Measurements from ENCODE around the gene ARRDC2.
"Not testable (repeated sequence)": the region's sequence is repeated elsewhere in the genome, so short reads cannot be mapped to it uniquely, and the experiment has no call there.

ARRDC2 gene

DNA sequence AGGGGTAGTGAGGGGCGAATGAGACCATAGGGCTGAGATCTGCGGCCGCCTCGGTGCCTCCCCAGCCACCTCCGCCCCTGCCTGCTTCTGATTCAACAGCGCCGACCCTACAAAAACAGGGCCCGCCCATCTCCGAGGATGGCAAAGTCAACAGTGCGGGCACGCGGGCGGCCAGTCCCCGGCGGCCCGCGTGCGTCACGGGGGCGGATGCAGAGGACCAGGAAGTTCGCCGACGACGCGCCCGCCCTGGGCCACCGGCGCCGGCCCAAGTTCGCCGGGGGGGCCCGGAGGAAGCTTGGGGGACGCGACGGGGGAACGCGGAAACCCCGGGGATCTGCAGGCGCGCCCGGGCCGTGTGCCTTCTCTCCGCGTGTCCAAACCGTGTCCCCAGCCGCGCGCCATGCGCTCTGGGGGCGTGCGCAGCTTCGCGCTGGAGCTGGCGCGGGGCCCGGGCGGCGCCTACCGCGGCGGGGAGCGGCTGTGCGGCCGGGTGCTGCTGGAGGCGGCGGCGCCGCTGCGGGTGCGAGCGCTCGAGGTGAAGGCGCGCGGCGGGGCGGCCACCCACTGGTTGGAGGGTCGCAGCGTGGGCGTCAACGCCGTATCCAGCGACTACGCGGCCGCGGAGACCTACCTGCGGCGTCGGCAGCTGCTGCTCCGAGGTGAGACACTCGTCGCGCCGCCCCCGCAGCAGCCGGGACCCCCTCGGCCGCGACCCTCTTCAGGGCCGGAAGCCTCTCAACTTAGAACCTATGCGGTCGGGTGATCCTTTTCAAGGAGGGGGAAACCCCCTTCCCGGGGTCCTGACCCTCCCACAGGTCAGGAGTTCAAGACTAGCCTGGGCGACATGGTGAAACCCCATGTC is 6.8 kb upstream of the ARRDC2 start:
- H3K4me3 ChIP-seq (ENCODE audit: low read depth, low read length): peak overlapping the region; percentile 70
- TF ChIP-seq, protein P1, sequence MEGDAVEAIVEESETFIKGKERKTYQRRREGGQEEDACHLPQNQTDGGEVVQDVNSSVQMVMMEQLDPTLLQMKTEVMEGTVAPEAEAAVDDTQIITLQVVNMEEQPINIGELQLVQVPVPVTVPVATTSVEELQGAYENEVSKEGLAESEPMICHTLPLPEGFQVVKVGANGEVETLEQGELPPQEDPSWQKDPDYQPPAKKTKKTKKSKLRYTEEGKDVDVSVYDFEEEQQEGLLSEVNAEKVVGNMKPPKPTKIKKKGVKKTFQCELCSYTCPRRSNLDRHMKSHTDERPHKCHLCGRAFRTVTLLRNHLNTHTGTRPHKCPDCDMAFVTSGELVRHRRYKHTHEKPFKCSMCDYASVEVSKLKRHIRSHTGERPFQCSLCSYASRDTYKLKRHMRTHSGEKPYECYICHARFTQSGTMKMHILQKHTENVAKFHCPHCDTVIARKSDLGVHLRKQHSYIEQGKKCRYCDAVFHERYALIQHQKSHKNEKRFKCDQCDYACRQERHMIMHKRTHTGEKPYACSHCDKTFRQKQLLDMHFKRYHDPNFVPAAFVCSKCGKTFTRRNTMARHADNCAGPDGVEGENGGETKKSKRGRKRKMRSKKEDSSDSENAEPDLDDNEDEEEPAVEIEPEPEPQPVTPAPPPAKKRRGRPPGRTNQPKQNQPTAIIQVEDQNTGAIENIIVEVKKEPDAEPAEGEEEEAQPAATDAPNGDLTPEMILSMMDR (conservative IDR thresholded peaks at IDR 0.05; ENCODE audit: low read depth, low read length): no peak
- DNase-seq (ENCODE audit: low read depth): peak; percentile 59

DNA sequence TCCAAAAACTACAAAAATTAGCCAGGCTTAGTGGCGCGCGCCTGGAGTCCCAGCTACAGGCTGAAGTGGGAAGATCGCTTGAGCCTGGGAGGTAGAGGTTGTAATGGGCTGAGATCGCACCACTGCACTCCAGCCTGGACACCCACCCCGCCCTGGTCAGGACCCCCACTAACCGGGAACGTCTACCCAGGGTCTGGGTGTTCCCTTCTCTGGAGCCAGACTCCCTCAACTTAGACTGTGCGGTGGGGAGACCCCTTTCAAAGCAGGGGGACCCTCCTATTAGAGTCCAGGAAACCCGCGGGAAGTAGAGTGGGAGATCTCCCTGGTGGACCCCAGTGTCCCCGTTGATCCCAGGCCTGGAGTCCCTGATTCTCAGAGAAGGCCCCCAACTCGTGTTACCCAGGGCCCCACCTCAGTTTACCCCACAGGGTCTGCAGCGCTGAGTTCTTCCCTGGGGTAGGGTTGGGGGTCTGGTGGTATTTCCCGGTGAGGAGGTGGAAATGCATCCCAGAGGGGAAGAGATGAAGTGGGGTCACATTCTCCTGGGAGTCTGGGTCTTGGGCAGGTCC is 6.1 kb upstream of the ARRDC2 start:
- DNase-seq (ENCODE audit: low read depth): peak; percentile 36
- H3K4me3 ChIP-seq (ENCODE audit: low read depth, low read length): peak overlapping the region; percentile 70
- TF ChIP-seq, protein P1 (conservative IDR thresholded peaks at IDR 0.05; ENCODE audit: low read depth, low read length): no peak

DNA sequence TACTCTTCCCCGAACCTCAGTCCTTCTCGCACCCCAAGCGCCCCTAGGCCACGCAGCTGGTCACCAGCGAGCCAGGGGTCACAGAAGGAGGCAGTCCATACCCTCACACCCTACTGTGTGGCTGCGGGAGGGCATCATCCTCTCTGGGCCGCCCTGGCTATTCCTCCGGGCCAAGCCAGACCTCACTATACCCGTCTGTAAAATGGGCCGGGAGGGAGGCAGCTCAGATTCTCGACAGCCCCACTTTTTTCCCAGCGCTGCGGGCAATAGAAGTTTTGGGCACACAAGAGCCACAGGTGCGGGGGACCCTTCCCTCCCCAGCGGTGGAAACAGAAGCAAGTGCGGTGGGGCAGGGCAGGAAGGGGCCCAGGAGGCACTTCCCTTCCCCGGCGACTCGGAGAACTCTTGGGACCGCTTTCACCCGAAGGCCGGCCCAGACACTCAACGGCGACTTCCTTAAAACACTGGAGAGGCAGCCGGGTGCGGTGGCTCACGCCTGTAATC is 5.6 kb upstream of the ARRDC2 start:
- TF ChIP-seq, protein P1 (conservative IDR thresholded peaks at IDR 0.05; ENCODE audit: low read depth, low read length): no peak
- H3K4me3 ChIP-seq (ENCODE audit: low read depth, low read length): peak overlapping the region; percentile 70
- no peak for DNase-seq (ENCODE audit: low read depth)

DNA sequence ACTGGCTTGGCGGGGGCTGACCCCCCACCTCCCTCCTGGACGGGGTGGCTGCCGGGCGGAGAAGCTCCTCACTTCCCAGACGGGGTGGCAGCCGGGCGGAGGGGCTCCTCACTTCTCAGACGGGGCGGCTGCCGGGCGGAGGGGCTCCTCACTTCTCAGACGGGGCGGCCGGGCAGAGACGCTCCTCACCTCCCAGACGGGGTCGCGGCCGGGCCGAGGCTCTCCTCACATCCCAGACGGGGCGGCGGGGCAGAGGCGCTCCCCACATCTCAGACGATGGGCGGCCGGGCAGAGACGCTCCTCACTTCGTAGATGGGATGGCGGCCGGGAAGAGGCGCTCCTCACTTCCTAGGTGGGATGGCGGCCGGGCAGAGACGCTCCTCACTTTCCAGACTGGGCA is 2.2 kb upstream of the ARRDC2 start:
- not testable (repeated sequence) for DNase-seq (ENCODE audit: low read depth)

DNA sequence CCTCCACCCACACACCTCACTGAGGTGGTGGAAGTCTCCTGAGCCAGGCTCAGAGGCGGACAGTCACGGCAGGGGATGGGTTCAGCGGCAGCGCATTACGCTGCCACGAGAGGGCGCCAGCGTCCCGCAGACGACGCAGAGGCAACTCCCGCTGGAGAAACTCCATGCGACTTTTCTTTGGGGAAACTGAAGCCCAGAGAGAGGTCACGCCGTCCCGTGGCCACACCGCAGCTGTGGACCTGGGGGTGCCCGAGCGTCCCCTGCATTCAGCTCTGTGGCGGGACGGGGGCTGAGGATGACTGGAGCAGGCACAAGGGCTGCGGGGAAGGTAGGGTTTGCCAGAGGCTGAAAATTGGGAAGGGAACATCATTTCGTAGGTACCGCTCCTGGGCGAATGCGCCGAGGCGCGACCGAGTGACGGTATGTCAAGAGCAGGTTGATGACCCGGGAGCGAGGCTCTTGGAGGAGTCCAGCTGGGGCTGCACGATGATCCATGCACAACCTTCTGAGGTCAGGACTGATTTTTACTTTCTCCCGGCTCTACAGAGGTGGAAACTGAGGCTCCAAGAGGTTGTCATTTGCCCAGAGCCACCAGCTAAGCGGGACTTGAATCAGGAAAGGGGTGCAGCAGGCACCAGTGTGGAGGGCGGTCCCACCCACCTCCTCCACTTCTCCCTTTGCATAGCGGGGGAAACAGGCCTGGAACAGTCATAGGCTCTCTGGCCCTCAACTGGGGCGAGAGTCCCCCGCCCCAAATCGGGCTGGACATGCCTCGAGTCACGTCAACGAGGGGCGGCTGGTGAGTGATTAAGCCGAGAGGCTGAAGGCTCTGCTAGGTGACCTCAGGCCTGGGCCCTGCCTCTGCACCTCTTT is 690 bp upstream of the ARRDC2 start:
- DNase-seq (ENCODE audit: low read depth): peak; percentile 81
- peak overlapping the region; percentile 75 for H3K4me3 ChIP-seq (ENCODE audit: low read depth, low read length)

More for the DNA sequence above, 2.2 kb upstream of the ARRDC2 start:
- H3K4me3 ChIP-seq (ENCODE audit: low read depth, low read length): not testable (repeated sequence)

DNA sequence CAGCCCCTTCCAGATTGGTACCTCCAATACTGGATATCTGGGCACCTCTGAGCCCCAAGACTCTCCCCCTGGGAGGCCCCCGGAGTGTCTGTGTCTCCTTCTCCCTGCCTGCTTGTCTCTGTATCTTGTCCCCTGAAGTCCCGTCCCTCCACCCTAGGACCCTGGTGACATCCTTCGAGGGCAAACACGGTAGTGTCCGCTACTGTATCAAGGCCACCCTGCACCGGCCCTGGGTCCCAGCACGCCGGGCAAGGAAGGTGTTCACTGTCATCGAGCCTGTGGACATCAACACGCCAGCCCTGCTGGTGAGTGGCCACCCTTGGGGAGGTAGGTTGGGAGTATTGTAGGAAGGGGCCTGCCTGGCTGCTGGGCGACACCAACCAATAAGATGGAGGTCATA is 844 bp downstream of the ARRDC2 start:
- TF ChIP-seq, protein P1 (conservative IDR thresholded peaks at IDR 0.05; ENCODE audit: low read depth, low read length): no peak
- DNase-seq (ENCODE audit: low read depth): no peak
- H3K4me3 ChIP-seq (ENCODE audit: low read depth, low read length): peak overlapping the region; percentile 75

More for the DNA sequence above, 690 bp upstream of the ARRDC2 start:
- TF ChIP-seq, protein P1 (conservative IDR thresholded peaks at IDR 0.05; ENCODE audit: low read depth, low read length): peak; percentile 98
